Adrenal gland (tissue), 12 donors: ENCODE measurements around the gene PRKN. TPM values are rescaled to one million over a fixed set of nuclear protein-coding genes. Genes with fewer than 3 reads are reported as not detected.

Source experiments
- DNase-seq, 7 donors: peaks; one replicate each; pipeline ENCODE4 v3.0.0-alpha.2; 2019 to 2020
- H3K27ac ChIP-seq, 5 donors: fragments of 200-600 bp; sonication (generic) in 4 of 5; 1 replicate in 3 of 5; 2 replicates in 2 of 5; pipeline versions ENCODE4 v1.5.1 to v1.8.0; 2016 to 2020; ENCODE audit warnings: mild to moderate bottlenecking in 1 of 5
- H3K27me3 ChIP-seq: fragments of 200-600 bp; 2 replicates; pipeline ENCODE4 v1.8.0; 2021
- H3K36me3 ChIP-seq, 2 donors: fragments of 200-600 bp; replicated peaks in 1 of 2; 1 replicate in 1 of 2; 2 replicates in 1 of 2; pipeline versions ENCODE4 v1.5.1 to v1.8.0; 2018 to 2022
- H3K4me1 ChIP-seq, 2 donors: fragments of 200-600 bp; replicated peaks in 1 of 2; 1 replicate in 1 of 2; 2 replicates in 1 of 2; pipeline versions ENCODE4 v1.5.1 to v1.8.0; 2018 to 2021
- H3K4me3 ChIP-seq, 4 donors: fragments of 200-600 bp; sonication (generic) in 3 of 4; one replicate each; pipeline ENCODE4 v1.5.1; 2016 to 2018
- H3K9me3 ChIP-seq, 3 donors: fragments of 200-600 bp; sonication (generic) in 1 of 3; replicated peaks in 1 of 3; 1 replicate in 2 of 3; 2 replicates in 1 of 3; pipeline versions ENCODE4 v1.5.1 to v1.8.0; 2016 to 2021
- POLR2A ChIP-seq, 2 donors: fragments of 450-650 bp; IDR thresholded peaks; one replicate each; pipeline ENCODE4 v1.6.1; 2017; ENCODE audit warnings: antibody characterized with exemption in 2 of 2, mild to moderate bottlenecking in 2 of 2, moderate library complexity in 1 of 2
- WGBS, 4 donors: extraction: QIAGEN DNeasy Blood & Tissue Kit in 2 of 4; methylation state at CpG; one replicate each; pipeline versions ENCODE4 v1.1.5 to v1.1.7; 2013 to 2017; 5-methylcytosine and 5-hydroxymethylcytosine counted together
- intact Hi-C, 2 donors: fragments of 100-400 bp; cut with DNase I; formaldehyde crosslinking; loops; one replicate each; pipeline versions ENCODE4 v1.14.1 to v1.15.0; 2022 to 2023
- polyA plus RNA-seq, 3 donors: library from polyadenylated mRNA; stranded (reverse); fragments of 200-250 nt in 2 of 3; fragments of 350-450 nt in 1 of 3; fragmentation: Illumina TruSeq in 1 of 3; extraction: RNeasy Lipid Tissue Mini Kit (QIAGEN cat#74804) in 1 of 3; gene quantifications; one replicate each; pipeline ENCODE4 v1.2.3, GENCODE V29; 2013 to 2014
- total RNA-seq, 9 donors: library from RNA; depleted of rRNA in 4 of 9; stranded (reverse); fragments of >200 nt in 4 of 9; fragments of 120-200 nt in 1 of 9; fragmentation: NEBNext Ultra II Directional in 1 of 9; extraction: Animal tissue kit (Norgen Biotek cat#: 25700) in 1 of 9; gene quantifications; one replicate each; pipeline versions ENCODE4 v1.1.0 to v1.2.4, GENCODE V29; 2013 to 2023
- TF ChIP-seq, protein P1 (sequence below), 6 experiments: fragments of 450-650 bp in 4 of 6; fragments of 200-600 bp in 2 of 6; sonication (generic) in 1 of 6; IDR thresholded peaks; 1 replicate in 5 of 6; 2 replicates in 1 of 6; pipeline versions ENCODE4 v1.5.1 to v1.8.0; 2016 to 2021; ENCODE audit warnings: antibody characterized with exemption in 6 of 6, mild to moderate bottlenecking in 2 of 6, moderate library complexity in 1 of 6
- donor health status: healthy with polysubstance abuse.
- donor health status: Bipolar disorder and iron deficiency.
- donor health status: DM: yes; HTN: yes; CAD: no.
- donor health status: DM: no; HTN: no; CAD: no.
- donor health status: DM: no; HTN: no; CAD: no.
- donor health status: DM: yes; HTN: yes; CAD: no.

PRKN gene
- total and polyA plus RNA-seq, 12 donors = 1.9 to 159 (median 13.3) TPM

DNA sequence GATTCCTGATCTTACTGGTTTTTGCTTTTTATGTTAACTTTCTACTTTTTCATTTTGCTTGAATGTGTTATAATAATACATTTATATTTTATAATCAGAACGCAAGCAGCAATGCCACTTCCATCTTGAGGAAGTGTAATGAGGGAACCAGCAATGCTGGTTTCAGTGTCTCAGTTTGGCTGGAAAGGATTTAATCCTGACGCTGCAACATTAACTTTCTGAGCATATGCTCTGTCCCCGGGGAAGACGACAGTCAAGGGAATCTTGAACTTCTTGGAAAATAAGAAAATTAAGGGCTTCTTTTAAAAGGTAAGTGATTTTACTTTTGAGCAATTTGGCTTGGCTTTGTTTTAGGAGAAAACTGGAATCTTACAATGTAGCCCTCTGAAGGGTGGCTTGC, 1248.2 kb downstream of the PRKN start:
- no peaks in the 10 kb centered on the region for H3K27me3 ChIP-seq
- WGBS, 4 donors = 89 to 98% (median 95%) methylated on average over 4 of the region's 4 CpGs
- no peak overlapping the region for H3K27ac ChIP-seq
- H3K4me3 ChIP-seq = no peak overlapping the region
- intact Hi-C loops = no loop called here
- no peaks in the 10 kb centered on the region for H3K36me3 ChIP-seq
- DNase-seq = no peak
- no peaks in the 10 kb centered on the region for H3K9me3 ChIP-seq
- TF ChIP-seq POLR2A (IDR thresholded peaks at IDR 0.05) = no peak
- TF ChIP-seq, protein P1, sequence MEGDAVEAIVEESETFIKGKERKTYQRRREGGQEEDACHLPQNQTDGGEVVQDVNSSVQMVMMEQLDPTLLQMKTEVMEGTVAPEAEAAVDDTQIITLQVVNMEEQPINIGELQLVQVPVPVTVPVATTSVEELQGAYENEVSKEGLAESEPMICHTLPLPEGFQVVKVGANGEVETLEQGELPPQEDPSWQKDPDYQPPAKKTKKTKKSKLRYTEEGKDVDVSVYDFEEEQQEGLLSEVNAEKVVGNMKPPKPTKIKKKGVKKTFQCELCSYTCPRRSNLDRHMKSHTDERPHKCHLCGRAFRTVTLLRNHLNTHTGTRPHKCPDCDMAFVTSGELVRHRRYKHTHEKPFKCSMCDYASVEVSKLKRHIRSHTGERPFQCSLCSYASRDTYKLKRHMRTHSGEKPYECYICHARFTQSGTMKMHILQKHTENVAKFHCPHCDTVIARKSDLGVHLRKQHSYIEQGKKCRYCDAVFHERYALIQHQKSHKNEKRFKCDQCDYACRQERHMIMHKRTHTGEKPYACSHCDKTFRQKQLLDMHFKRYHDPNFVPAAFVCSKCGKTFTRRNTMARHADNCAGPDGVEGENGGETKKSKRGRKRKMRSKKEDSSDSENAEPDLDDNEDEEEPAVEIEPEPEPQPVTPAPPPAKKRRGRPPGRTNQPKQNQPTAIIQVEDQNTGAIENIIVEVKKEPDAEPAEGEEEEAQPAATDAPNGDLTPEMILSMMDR (IDR thresholded peaks at IDR 0.05) = no peak
- no peaks in the 10 kb centered on the region for H3K4me1 ChIP-seq

DNA sequence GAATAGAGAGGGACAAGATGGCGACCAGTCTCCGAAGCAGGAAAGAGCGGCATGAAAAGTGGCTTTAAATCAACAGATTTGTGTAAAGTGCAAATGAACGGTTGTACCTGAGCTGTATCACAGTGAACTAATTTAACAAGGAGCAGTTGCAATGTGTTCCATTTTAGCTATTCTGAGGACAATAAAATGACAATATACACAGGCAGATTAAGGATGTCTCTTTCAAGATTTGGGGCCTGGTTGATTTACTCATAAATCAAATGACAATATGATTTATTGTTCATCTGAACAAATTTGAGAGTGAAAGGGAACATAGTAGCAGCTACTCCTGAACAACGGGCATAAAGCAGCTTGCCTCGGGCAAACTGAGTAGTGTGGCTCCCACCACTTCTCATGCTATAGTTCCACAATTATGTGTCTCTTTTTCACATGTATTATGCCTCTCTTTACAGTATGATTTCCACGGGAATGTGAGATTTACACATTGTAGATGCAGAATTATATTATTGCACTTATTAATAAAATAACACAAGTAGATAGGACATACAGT, 1249.6 kb downstream of the PRKN start:
- no peak for TF ChIP-seq POLR2A (IDR thresholded peaks at IDR 0.05)
- TF ChIP-seq, protein P1 (IDR thresholded peaks at IDR 0.05) = no peak
- Histone ChIP-seq H3K27me3 (no peaks in the 10 kb centered on the region), H3K4me1 (no peaks in the 10 kb centered on the region), H3K4me3 (no peak overlapping the region), H3K27ac (no peak overlapping the region), H3K9me3 (no peaks in the 10 kb centered on the region), H3K36me3 (no peaks in the 10 kb centered on the region)
- intact Hi-C loops = no loop called here
- no peak for DNase-seq
- 92 to 95% (median 93%) methylated on average over 7 of the region's 7 CpGs for WGBS, 4 donors

DNA sequence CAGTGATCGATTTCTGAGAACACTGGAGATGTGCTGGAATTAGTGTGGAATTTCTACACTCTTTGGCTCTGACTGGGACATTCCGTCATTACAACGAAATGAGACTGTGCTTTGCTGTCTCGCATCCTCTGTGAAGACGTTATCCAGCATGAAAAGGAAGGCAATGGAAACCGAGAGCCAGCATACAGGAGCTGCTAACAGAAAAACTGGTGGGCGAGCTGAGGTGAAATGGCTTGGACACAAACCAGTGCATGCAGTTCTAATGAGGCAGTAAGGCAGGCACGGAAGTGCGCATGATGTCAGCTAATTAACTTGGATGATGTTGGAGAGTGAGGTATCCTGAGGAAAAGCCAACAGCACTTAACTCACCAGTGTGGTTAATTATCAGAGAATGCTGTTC, 1250.9 kb downstream of the PRKN start:
- Histone ChIP-seq H3K36me3 (no peaks in the 10 kb centered on the region), H3K4me1 (no peaks in the 10 kb centered on the region), H3K4me3 (no peak overlapping the region), H3K27ac (no peak overlapping the region), H3K9me3 (no peaks in the 10 kb centered on the region), H3K27me3 (no peaks in the 10 kb centered on the region)
- 83 to 91% (median 86%) methylated on average over 9 of the region's 9 CpGs for WGBS, 4 donors
- intact Hi-C loops = no loop called here
- TF ChIP-seq, protein P1 (IDR thresholded peaks at IDR 0.05) = no peak
- no peak for TF ChIP-seq POLR2A (IDR thresholded peaks at IDR 0.05)
- no peak for DNase-seq

- intact Hi-C loops = no loop called here
- Histone ChIP-seq H3K27me3 (no peaks in the 10 kb centered on the region), H3K27ac (no peak overlapping the region), H3K9me3 (no peaks in the 10 kb centered on the region), H3K4me1 (no peaks in the 10 kb centered on the region), H3K36me3 (no peaks in the 10 kb centered on the region), H3K4me3 (no peak overlapping the region)
- TF ChIP-seq POLR2A (IDR thresholded peaks at IDR 0.05) = no peak
- TF ChIP-seq, protein P1 (IDR thresholded peaks at IDR 0.05) = no peak
- no peak for DNase-seq
- 76 to 85% (median 78%) methylated on average over 2 of the region's 2 CpGs for WGBS, 4 donors
Observed at GRCh38 chr6:161465403-161465802, 1262.2 kb downstream of the PRKN start.
